GM12873 (cell line): ENCODE data around the gene SVBP.

Source experiments
- CTCF ChIP-seq: IDR thresholded peaks from 2 replicates; pipeline ENCODE4 v1.5.1; 2012; ENCODE audit warnings: low read depth, mild to moderate bottlenecking, moderate library complexity, low read length, control low read depth; ENCODE audit not compliant: insufficient read depth; ENCODE audit errors: missing control alignments

The SVBP gene

GRCh38 chr1:42838482-42839190 is 21.4 kb upstream of the SVBP start:
- TF ChIP-seq CTCF, result no peak

- TF ChIP-seq CTCF, result no peak
Measured at GRCh38 chr1:42837709-42838108, 20.5 kb upstream of the SVBP start.

GRCh38 chr1:42835422-42835821 is 18.2 kb upstream of the SVBP start:
- TF ChIP-seq CTCF, result no peak

- no peak for TF ChIP-seq CTCF
Measured at GRCh38 chr1:42834803-42835202, 17.6 kb upstream of the SVBP start.

GRCh38 chr1:42833981-42834380 is 16.8 kb upstream of the SVBP start:
- no peak for TF ChIP-seq CTCF

- no peak for TF ChIP-seq CTCF
Measured at GRCh38 chr1:42832641-42833240, 15.5 kb upstream of the SVBP start.

GRCh38 chr1:42831273-42831672 is 14.1 kb upstream of the SVBP start:
- TF ChIP-seq CTCF, result no peak
